Brain microvascular endothelial cell (primary cell): ENCODE results near the gene SLC35E2B.

Experiments used
- DNase-seq: peaks from one replicate; pipeline ENCODE4 v3.0.0-alpha.2; 2020
- H3K27ac ChIP-seq: fragments of 250-450 bp; sonication (Bioruptor Pico); 2 replicates; pipeline ENCODE4 v1.5.1; 2020; ENCODE audit warnings: mild to moderate bottlenecking, moderate library complexity
- H3K27me3 ChIP-seq: fragments of 250-450 bp; sonication (Bioruptor Pico); replicated peaks from 2 replicates; pipeline ENCODE4 v1.5.1; 2020; ENCODE audit warnings: mild to moderate bottlenecking
- H3K36me3 ChIP-seq: fragments of 250-450 bp; sonication (Bioruptor Pico); replicated peaks from 2 replicates; pipeline ENCODE4 v1.5.1; 2020; ENCODE audit warnings: mild to moderate bottlenecking
- H3K4me3 ChIP-seq: 2 replicates; pipeline ENCODE4 v1.5.1; 2011; ENCODE audit warnings: low read depth, mild to moderate bottlenecking, control low read depth, low read length, moderate library complexity
- CTCF ChIP-seq: IDR thresholded peaks from 2 replicates; pipeline ENCODE4 v1.5.1; 2011; ENCODE audit warnings: low read depth, mild to moderate bottlenecking, moderate library complexity, low read length, control low read depth, inconsistent platforms; ENCODE audit errors: missing control alignments
- in situ Hi-C: cut with HindIII; loops from 2 replicates; pipeline ENCODE4 v1.10.0; 2017; ENCODE audit warnings: low sequenced_read_pairs, low pct_ligation_motif_present

Gene SLC35E2B

DNA sequence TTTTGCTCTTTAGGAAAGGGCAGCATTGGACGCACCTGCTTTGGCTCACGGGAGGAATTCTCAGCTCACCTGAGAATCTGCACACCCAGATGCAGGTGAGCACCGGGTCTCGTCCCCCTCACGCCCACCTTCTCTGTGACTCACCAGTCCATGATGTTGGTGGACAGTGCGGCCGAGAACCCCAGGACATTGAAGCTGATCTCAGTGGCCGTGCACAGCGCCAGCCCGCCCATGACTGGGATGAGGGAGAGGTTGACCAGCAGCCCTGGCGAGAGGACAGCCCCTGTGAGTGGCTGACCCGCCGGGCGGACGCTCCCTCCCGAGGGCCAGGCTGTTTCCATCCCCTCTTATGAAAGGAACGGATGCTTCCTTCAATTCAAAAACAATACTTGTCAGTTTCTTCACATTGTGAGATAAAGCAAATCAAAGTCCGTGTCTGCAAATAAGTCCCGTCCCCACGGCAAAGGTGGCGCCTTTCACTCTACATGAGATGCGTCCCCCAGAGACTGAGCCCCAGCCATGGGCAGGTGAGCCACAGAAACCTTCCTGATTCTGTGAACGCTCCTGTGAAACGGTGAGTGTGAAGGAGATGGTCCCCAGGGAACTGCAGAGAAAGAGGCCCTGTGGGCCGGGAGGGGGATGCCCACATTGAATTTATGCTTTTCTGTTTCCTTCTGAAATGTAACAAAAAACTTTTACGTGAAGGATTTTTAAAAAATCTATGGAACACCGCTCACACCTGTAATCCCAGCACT lies 21.1 kb downstream of the SLC35E2B start:
- Histone ChIP-seq H3K27me3 (no peaks in the 10 kb centered on the region), H3K27ac (no peak overlapping the region), H3K4me3 (no peak overlapping the region), H3K36me3 (peaks cover 35% of the 10 kb centered on the region)
- DNase-seq: no peak
- in situ Hi-C loops: no loop called here
- TF ChIP-seq CTCF: no peak

DNA sequence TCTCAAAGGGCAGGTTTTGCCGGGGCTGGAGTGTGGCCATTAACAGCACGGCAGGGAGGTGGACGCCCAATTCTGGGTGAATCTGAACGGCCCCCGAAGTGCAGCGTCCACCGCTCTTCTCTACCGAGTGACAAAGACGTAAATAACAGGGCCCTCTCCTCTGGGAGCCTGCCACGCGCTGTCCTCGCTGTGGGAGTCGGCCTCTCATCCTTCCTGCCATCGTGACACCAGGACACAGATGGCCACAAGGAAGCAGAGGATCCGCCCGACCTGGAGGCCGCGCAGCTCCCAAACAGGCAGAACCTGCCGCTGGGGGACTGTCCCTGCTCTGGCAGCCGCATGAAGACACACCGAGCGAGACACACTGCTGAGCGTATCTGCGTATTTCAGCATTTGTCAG lies 21.7 kb downstream of the SLC35E2B start:
- no peak for DNase-seq
- in situ Hi-C loops: no loop called here
- Histone ChIP-seq H3K4me3 (no peak overlapping the region), H3K27me3 (no peaks in the 10 kb centered on the region), H3K27ac (no peak overlapping the region), H3K36me3 (peaks cover 40% of the 10 kb centered on the region)
- no peak for TF ChIP-seq CTCF

GRCh38 chr1:1669468-1670440 lies 22.8 kb downstream of the SLC35E2B start:
- Histone ChIP-seq H3K4me3 (no peak overlapping the region), H3K36me3 (peaks cover 51% of the 10 kb centered on the region), H3K27ac (no peak overlapping the region), H3K27me3 (no peaks in the 10 kb centered on the region)
- in situ Hi-C loops: no loop called here
- TF ChIP-seq CTCF: no peak
- no peak for DNase-seq

GRCh38 chr1:1666526-1666925 lies 26.1 kb downstream of the SLC35E2B start:
- H3K27ac ChIP-seq: no peak overlapping the region
- H3K4me3 ChIP-seq: no peak overlapping the region
- in situ Hi-C loops: no loop called here
- no peak for DNase-seq
- no peaks in the 10 kb centered on the region for H3K27me3 ChIP-seq
- TF ChIP-seq CTCF: no peak
- H3K36me3 ChIP-seq: peaks cover 38% of the 10 kb centered on the region

GRCh38 chr1:1665815-1666251 lies 26.8 kb downstream of the SLC35E2B start:
- peak; percentile 63 for TF ChIP-seq CTCF
- Histone ChIP-seq H3K36me3 (peaks cover 31% of the 10 kb centered on the region), H3K27ac (no peak overlapping the region), H3K4me3 (no peak overlapping the region), H3K27me3 (no peaks in the 10 kb centered on the region)
- in situ Hi-C loops: no loop called here
- DNase-seq: no peak
